HepG2 (cell line): Measurements from ENCODE around the gene SLC5A10. TPM values are rescaled to one million over a fixed set of nuclear protein-coding genes. Genes with fewer than 3 reads are reported as not detected.

ENCODE experiments used
- ATAC-seq: fragments of 200-7000 bp; cut with Tn5 transposase; 3 replicates; pipeline ENCODE4 v1.9.1; 2020; ENCODE audit warnings: mild to moderate bottlenecking, moderate library complexity
- BruUV-seq: library from RNA; stranded (reverse); fragments of 400-500 nt; replicated peaks from 2 replicates; lab custom pipeline; 2021; lab: Mats Ljungman, UMichigan
- CTCF ChIA-PET: fragments of 300-600 bp; formaldehyde crosslinking; extraction: SDS; loops from one replicate; lab custom pipeline; 2021; ENCODE audit warnings: low total read pairs, inconsistent platforms, low intra/inter-chr PET ratio; lab: Yijun Ruan, JAX
- POLR2A ChIA-PET: fragments of 350-600 bp; sonication (Branson Sonifier 250); formaldehyde crosslinking; loops from one replicate; lab custom pipeline; 2020; ENCODE audit warnings: antibody characterized with exemption, inconsistent platforms; lab: Yijun Ruan, JAX
- DNase-seq: peaks from one replicate; pipeline ENCODE4 v3.0.0-alpha.2; 2015; ENCODE audit warnings: low spot score
- FAIRE-seq: peaks from 3 replicates; lab custom pipeline; 2011; peaks lifted over from hg19 to GRCh38; lab: Jason Lieb, UNC
- H2AFZ ChIP-seq: one replicate; pipeline ENCODE4 v1.6.1; 2011; ENCODE audit warnings: low read length, inconsistent platforms
- H3K27ac ChIP-seq: fragments of 300-600 bp; 3 replicates; pipeline ENCODE4 v1.8.0; 2011; ENCODE audit warnings: mixed run types, mild to moderate bottlenecking, mixed read lengths, low read length, inconsistent platforms; ENCODE audit not compliant: insufficient read depth; ENCODE audit errors: extremely low read length
- H3K27me3 ChIP-seq, 2 experiments: fragments of 200-600 bp in 1 of 2; 2 replicates in 1 of 2; 3 replicates in 1 of 2; pipeline versions ENCODE4 v1.6.0 to v1.8.0; 2011; ENCODE audit warnings: low read length in 2 of 2, mild to moderate bottlenecking in 2 of 2, moderate library complexity in 2 of 2, inconsistent platforms in 1 of 2; ENCODE audit not compliant: insufficient read depth in 2 of 2, control insufficient read depth in 1 of 2
- H3K36me3 ChIP-seq, 2 experiments: fragments of 200-600 bp in 1 of 2; replicated peaks in 1 of 2; 2 replicates in 1 of 2; 3 replicates in 1 of 2; pipeline versions ENCODE4 v1.5.1 to v1.8.0; 2011; ENCODE audit warnings: low read length in 2 of 2, inconsistent platforms in 1 of 2; ENCODE audit not compliant: insufficient read depth in 2 of 2, control insufficient read depth in 1 of 2
- H3K4me1 ChIP-seq: 2 replicates; pipeline ENCODE4 v1.5.1; 2012; ENCODE audit warnings: low read length, inconsistent platforms; ENCODE audit not compliant: insufficient read depth
- H3K4me2 ChIP-seq: 2 replicates; pipeline ENCODE4 v1.6.0; 2011; ENCODE audit warnings: low read depth, low read length, inconsistent platforms
- H3K4me3 ChIP-seq, 3 experiments: fragments of 200-600 bp in 1 of 3; sonication (generic), shearing (Covaris generic) in 1 of 3; replicated peaks in 1 of 3; 2 replicates each; pipeline ENCODE4 v1.5.1; 2011 to 2016; ENCODE audit warnings: low read length in 3 of 3, inconsistent platforms in 2 of 3, low read depth in 2 of 3, mild to moderate bottlenecking in 2 of 3, control low read depth in 1 of 3, mixed read lengths in 1 of 3; ENCODE audit not compliant: insufficient read depth in 1 of 3
- H3K79me2 ChIP-seq: one replicate; pipeline ENCODE4 v1.6.1; 2011; ENCODE audit warnings: low read length, inconsistent platforms; ENCODE audit not compliant: insufficient read depth
- H3K9ac ChIP-seq: 2 replicates; pipeline ENCODE4 v1.6.0; 2011; ENCODE audit warnings: mild to moderate bottlenecking, low read depth, low read length, inconsistent platforms; ENCODE audit not compliant: insufficient read depth
- H3K9me3 ChIP-seq: 2 replicates; pipeline ENCODE4 v1.5.1; 2012; ENCODE audit warnings: mild to moderate bottlenecking, low read length
- H4K20me1 ChIP-seq: 2 replicates; pipeline ENCODE4 v1.6.0; 2011; ENCODE audit warnings: inconsistent platforms, mild to moderate bottlenecking, low read length, moderate library complexity; ENCODE audit not compliant: insufficient read depth
- CBX1 ChIP-seq: IDR thresholded peaks from one replicate; pipeline ENCODE4 v1.6.1; 2016; ENCODE audit warnings: antibody characterized with exemption, low read depth
- FOXA1 ChIP-seq, 2 experiments: fragments of 450-650 bp in 1 of 2; sonication (generic) in 1 of 2; formaldehyde crosslinking in 1 of 2; IDR thresholded peaks; 2 replicates each; pipeline versions ENCODE4 v1.4.0 to v1.6.1; 2016 to 2020; ENCODE audit warnings: missing genetic modification reagents in 1 of 2
- FOXA3 ChIP-seq: IDR thresholded peaks from 2 replicates; pipeline ENCODE4 v1.6.1; 2016; ENCODE audit warnings: missing genetic modification reagents, missing compliant biosample characterization
- GABPB1 ChIP-seq: IDR thresholded peaks from 2 replicates; pipeline ENCODE4 v1.6.1; 2016; ENCODE audit warnings: mild to moderate bottlenecking, missing genetic modification reagents, moderate library complexity, missing compliant biosample characterization
- NFKB2 ChIP-seq: sonication (generic); formaldehyde crosslinking; IDR thresholded peaks from 2 replicates; pipeline ENCODE4 v1.4.0; 2020; ENCODE audit warnings: missing genetic modification reagents, borderline replicate concordance
- SAP130 ChIP-seq: IDR thresholded peaks from 2 replicates; pipeline ENCODE4 v1.6.1; 2016; ENCODE audit warnings: low read depth
- SMYD3 ChIP-seq: sonication (generic); formaldehyde crosslinking; IDR thresholded peaks from 2 replicates; pipeline ENCODE4 v1.8.1; 2023; ENCODE audit warnings: mild to moderate bottlenecking, missing genetic modification reagents
- SP2 ChIP-seq: sonication (generic); formaldehyde crosslinking; IDR thresholded peaks from 2 replicates; pipeline ENCODE4 v1.5.1; 2020; ENCODE audit warnings: mild to moderate bottlenecking, missing genetic modification reagents
- TGIF2 ChIP-seq: IDR thresholded peaks from 2 replicates; pipeline ENCODE4 v1.6.1; 2016; ENCODE audit warnings: control low read depth, missing compliant biosample characterization
- THRA ChIP-seq: sonication (generic); formaldehyde crosslinking; IDR thresholded peaks from 2 replicates; pipeline ENCODE4 v1.4.0; 2020; ENCODE audit warnings: missing genetic modification reagents, borderline replicate concordance
- ZC3H13 ChIP-seq: sonication (generic); formaldehyde crosslinking; IDR thresholded peaks from 2 replicates; pipeline ENCODE4 v1.8.1; 2023; ENCODE audit warnings: mild to moderate bottlenecking, missing genetic modification reagents, moderate library complexity
- ZFP36 ChIP-seq: fragments of 150-350 bp; IDR thresholded peaks from 2 replicates; pipeline ENCODE4 v1.6.1; 2018; ENCODE audit warnings: borderline replicate concordance, low read length, low read depth; ENCODE audit not compliant: partially characterized antibody
- ZNF136 ChIP-seq: sonication (generic); formaldehyde crosslinking; IDR thresholded peaks from 2 replicates; pipeline ENCODE4 v1.8.1; 2022; ENCODE audit warnings: low read depth, mild to moderate bottlenecking, moderate library complexity, missing genetic modification reagents
- ZNF44 ChIP-seq: sonication (generic); formaldehyde crosslinking; IDR thresholded peaks from 2 replicates; pipeline ENCODE4 v1.5.1; 2020; ENCODE audit warnings: mild to moderate bottlenecking, missing genetic modification reagents
- ZNF501 ChIP-seq: sonication (generic); formaldehyde crosslinking; IDR thresholded peaks from 2 replicates; pipeline ENCODE4 v1.5.1; 2020; ENCODE audit warnings: mild to moderate bottlenecking, moderate library complexity, missing genetic modification reagents
- ZNF788 ChIP-seq: sonication (generic); formaldehyde crosslinking; IDR thresholded peaks from 2 replicates; pipeline ENCODE4 v1.5.0; 2020; ENCODE audit warnings: mild to moderate bottlenecking, missing genetic modification reagents, borderline replicate concordance
- WGBS: methylation state at CpG from one replicate; pipeline ENCODE4 v1.1.6; 2017; ENCODE audit warnings: low lambda C conversion rate; 5-methylcytosine and 5-hydroxymethylcytosine counted together
- in situ Hi-C: cut with HindIII; loops from 2 replicates; pipeline ENCODE4 v1.10.0; 2017; ENCODE audit warnings: low pct_unique_long_range_greater_than_20kb; ENCODE audit not compliant: extremely low pct_ligation_motif_present
- intact Hi-C: fragments of 100-400 bp; cut with micrococcal nuclease; formaldehyde crosslinking; loops from one replicate; pipeline ENCODE4 v1.10.0; 2022; ENCODE audit not compliant: unreplicated experiment
- polyA plus RNA-seq, 8 experiments: library from polyadenylated mRNA; depleted of rRNA in 3 of 8; stranded (reverse) in 7 of 8; unstranded in 1 of 8; fragments of >200 nt; fragmentation: Illumina TruSeq in 4 of 8; extraction: Trizol in 4 of 8; gene quantifications; 2 replicates each; pipeline versions ENCODE4 v1.2.1 to v1.2.3, GENCODE V29; 2011 to 2016; ENCODE audit warnings: low read depth in 4 of 8, missing spikeins in 1 of 8, mixed read lengths in 1 of 8; ENCODE audit not compliant: insufficient read depth in 1 of 8
- total RNA-seq, 5 experiments: library from RNA; depleted of rRNA; stranded (reverse); fragments of >200 nt; fragmentation: Illumina TruSeq; extraction: Trizol; gene quantifications; 2 replicates each; pipeline ENCODE4 v1.2.3, GENCODE V29; 2016; ENCODE audit warnings: low read depth in 1 of 5

Gene SLC5A10
- total and polyA plus RNA-seq, 2 of the 13 experiments (the other 11 are each of a cell fraction or from before 2014, with no cell fraction given), result 0.05 TPM; not detected in 1

- Histone ChIP-seq H3K79me2 (no peaks in the 10 kb centered on the region), H3K4me2 (peak overlapping the region; percentile 71)
Measured at GRCh38 chr17:19011581-19011980, 59.6 kb downstream of the SLC5A10 start.

GRCh38 chr17:19012171-19013080 lies 60.5 kb downstream of the SLC5A10 start:
- intact Hi-C loops, result no loop called here
- no peaks in the 10 kb centered on the region for H4K20me1 ChIP-seq
- BruUV-seq, result no TSS peak
- no peaks in the 10 kb centered on the region for H3K9me3 ChIP-seq
- peak overlapping the region in 2 of 3 experiments; percentile 5 to 41; a peak in 1 of 6 replicates for H3K4me3 ChIP-seq
- H3K9ac ChIP-seq, result peak overlapping the region; percentile 8; the same call in 1 of the 2 replicates
- H3K4me1 ChIP-seq, result peaks cover 76% of the 10 kb centered on the region
- H3K27me3 ChIP-seq, result peaks cover 3 to 14% of the 10 kb centered on the region in 2 experiments; a peak in 3 of 5 replicates
- WGBS, result 31% methylated on average over 15 of the region's 22 CpGs
- DNase-seq (no peak), ATAC-seq (peak; percentile 51), FAIRE-seq (no peak)
- H3K79me2 ChIP-seq, result no peaks in the 10 kb centered on the region
- peak overlapping the region; percentile 43 for H2AFZ ChIP-seq
- H3K4me2 ChIP-seq, result peak overlapping the region; percentile 71
- in situ Hi-C loops, result no loop called here
- ChIA-PET POLR2A (interaction anchor here (1.0 to 1.5 kb wide), 3 partner anchors 8 to 21 kb away, joined by 3 to 5 read pairs (median 3); no protein-coding TSS in a partner anchor), CTCF (no interaction called here)
- no peaks in the 10 kb centered on the region for H3K36me3 ChIP-seq
- H3K27ac ChIP-seq, result no peak overlapping the region
- TF ChIP-seq FOXA3 (CRISPR knock-in tag) (0 out of 2 replicates have a peak, but pooled peaks have one; percentile 26), TGIF2 (CRISPR knock-in tag) (no peak), ZFP36 (no peak), ZNF788 (CRISPR knock-in tag) (peak; percentile 32; the same call in 1 of the 2 replicates), ZNF501 (CRISPR knock-in tag) (0 out of 2 replicates have a peak, but pooled peaks have one; percentile 14), FOXA1 (IDR thresholded peaks at IDR 0.05) (no peak), FOXA1 (CRISPR knock-in tag; IDR thresholded peaks at IDR 0.05) (0 out of 2 replicates have a peak, but pooled peaks have one; percentile 13), SP2 (CRISPR knock-in tag) (no peak), ZNF44 (CRISPR knock-in tag) (no peak), SAP130 (peak; percentile 45), THRA (CRISPR knock-in tag) (no peak), NFKB2 (CRISPR knock-in tag) (0 out of 2 replicates have a peak, but pooled peaks have one; percentile 16), GABPB1 (0 out of 2 replicates have a peak, but pooled peaks have one; percentile 13)

More at GRCh38 chr17:19011581-19011980, 59.6 kb downstream of the SLC5A10 start:
- peaks cover 76% of the 10 kb centered on the region for H3K4me1 ChIP-seq
- FAIRE-seq (no peak), DNase-seq (no peak), ATAC-seq (no peak)
- no peaks in the 10 kb centered on the region for H3K36me3 ChIP-seq
- in situ Hi-C loops (no loop called here), intact Hi-C loops (no loop called here)
- H3K9ac ChIP-seq, result no peak overlapping the region
- no peaks in the 10 kb centered on the region for H4K20me1 ChIP-seq
- peak overlapping the region in 1 of 3 experiments; percentile 41; a peak in 1 of 6 replicates for H3K4me3 ChIP-seq
- ChIA-PET POLR2A (interaction anchor here (1.1 to 1.5 kb wide), 2 partner anchors 9 to 21 kb away, joined by 3 to 5 read pairs; no protein-coding TSS in a partner anchor), CTCF (no interaction called here)
- H3K27me3 ChIP-seq, result peaks cover 3 to 5% of the 10 kb centered on the region in 2 experiments; a peak in 2 of 5 replicates
- no TSS peak for BruUV-seq
- WGBS, result 21% methylated on average over 5 of the region's 6 CpGs
- H2AFZ ChIP-seq, result peak overlapping the region; percentile 43
- TF ChIP-seq SMYD3 (CRISPR knock-in tag) (no peak), ZC3H13 (CRISPR knock-in tag) (no peak), ZNF136 (no peak), CBX1 (no peak)
- no peaks in the 10 kb centered on the region for H3K9me3 ChIP-seq
- H3K27ac ChIP-seq, result no peak overlapping the region
